Prostate gland (tissue), 2 donors: Measurements from ENCODE around the gene PEAR1.

Source experiments
- CTCF ChIP-seq, 4 experiments: fragments of 200-600 bp in 2 of 4; fragments of 450-650 bp in 2 of 4; sonication (generic) in 2 of 4; IDR thresholded peaks; 1 replicate in 3 of 4; 2 replicates in 1 of 4; pipeline ENCODE4 v1.5.1; 2016 to 2019; ENCODE audit warnings: antibody characterized with exemption in 4 of 4, mild to moderate bottlenecking in 2 of 4, moderate library complexity in 2 of 4
- POLR2A ChIP-seq: fragments of 450-650 bp; IDR thresholded peaks from one replicate; pipeline ENCODE4 v1.6.1; 2016; ENCODE audit warnings: antibody characterized with exemption, mild to moderate bottlenecking
- POLR2AphosphoS5 ChIP-seq: sonication (generic); formaldehyde crosslinking; IDR thresholded peaks from one replicate; pipeline ENCODE4 v1.6.1; 2017; ENCODE audit warnings: antibody characterized with exemption

- no peak for TF ChIP-seq CTCF (IDR thresholded peaks at IDR 0.05)
- no peak for TF ChIP-seq POLR2AphosphoS5
- no peak for TF ChIP-seq POLR2A
Measured at GRCh38 chr1:156898161-156898566, 4.6 kb downstream of the PEAR1 start.
